Left colon (tissue), 2 donors: ENCODE measurements around the gene SH2D1B. TPM values are rescaled to one million over a fixed set of nuclear protein-coding genes. Genes with fewer than 3 reads are reported as not detected.

Experiments used
- ATAC-seq: fragments of 200-7000 bp; cut with Tn5 transposase; one replicate; pipeline ENCODE4 v1.9.1; 2020; ENCODE audit warnings: mild to moderate bottlenecking, moderate library complexity
- DNase-seq, 2 donors: peaks; one replicate each; pipeline ENCODE4 v3.0.0-alpha.2; 2020
- intact Hi-C, 2 donors: fragments of 100-400 bp; cut with DNase I in 1 of 2; cut with micrococcal nuclease in 1 of 2; formaldehyde crosslinking; loops; one replicate each; pipeline versions ENCODE4 v1.11.2 to v1.14.0; 2022; cut with DNase I, micrococcal nuclease
- total RNA-seq, 2 donors: library from RNA; stranded (reverse); fragmentation: NEBNext Ultra II Directional; extraction: Animal tissue kit (Norgen Biotek cat#: 25700); gene quantifications; one replicate each; pipeline ENCODE4 v1.2.1, GENCODE V29; 2021
- donor health status: DM: no; HTN: no; CAD: no.
- donor health status: DM: yes; HTN: yes; CAD: no.

SH2D1B gene
- total RNA-seq, 2 donors from 2014 or later, result 0.70 to 1.1 TPM

DNA sequence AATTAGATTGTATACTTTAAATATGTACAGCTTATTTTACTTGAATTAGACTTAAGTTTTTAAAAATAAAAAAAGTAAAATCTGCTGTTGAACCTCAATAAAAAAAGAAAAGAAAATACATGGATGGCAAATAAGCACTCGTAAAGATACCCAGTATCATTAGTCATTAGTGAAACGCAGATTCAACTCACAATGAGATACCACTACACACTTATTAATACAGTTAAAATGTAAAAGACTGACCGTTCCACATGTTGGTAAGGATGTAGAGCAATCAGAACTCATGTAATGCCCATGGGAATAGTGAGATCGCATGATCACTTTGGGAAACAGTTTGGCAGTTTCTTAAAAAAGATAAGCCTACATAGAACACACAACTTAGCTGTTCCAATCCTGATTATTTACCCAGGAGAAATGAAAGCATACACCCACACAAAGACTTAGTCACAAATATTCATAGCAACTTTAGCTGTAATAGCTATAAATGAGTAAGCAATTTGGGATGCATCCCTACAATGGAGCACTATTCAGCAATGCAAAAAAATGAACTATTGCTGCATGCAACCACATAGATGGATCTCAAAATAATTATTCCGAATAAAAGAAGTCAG lies 7.3 kb downstream of the SH2D1B start:
- no peak for DNase-seq
- ATAC-seq, result no peak
- intact Hi-C loops, result no loop called here

DNA sequence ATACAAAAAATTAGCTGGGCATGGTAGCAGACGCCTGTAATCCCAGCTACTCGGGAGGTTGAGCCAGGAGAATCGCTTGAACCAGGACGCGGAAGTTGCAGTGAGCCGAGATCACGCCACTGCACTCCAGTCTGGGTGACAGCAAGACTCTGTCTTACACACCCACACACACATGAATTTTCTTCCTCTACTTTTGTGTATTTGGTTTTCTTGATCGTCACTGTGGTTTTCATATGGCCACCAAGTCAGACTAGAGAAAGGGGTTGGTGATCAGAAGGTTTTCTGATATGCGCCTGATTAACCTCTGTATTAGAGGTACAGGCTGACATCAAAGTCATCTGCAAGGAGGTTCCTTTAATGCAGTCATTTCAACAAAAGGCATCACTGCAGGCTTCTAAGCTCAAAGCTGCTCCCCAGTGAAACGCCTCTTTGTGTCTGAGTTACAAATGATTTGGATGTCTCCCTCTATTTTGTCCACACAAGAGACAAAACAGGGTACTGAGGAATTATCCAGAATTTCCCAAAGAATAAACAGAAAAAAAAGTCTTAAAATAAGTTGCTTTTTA lies 11.1 kb downstream of the SH2D1B start:
- no peak for ATAC-seq
- no peak for DNase-seq
- intact Hi-C loops, result no loop called here

DNA sequence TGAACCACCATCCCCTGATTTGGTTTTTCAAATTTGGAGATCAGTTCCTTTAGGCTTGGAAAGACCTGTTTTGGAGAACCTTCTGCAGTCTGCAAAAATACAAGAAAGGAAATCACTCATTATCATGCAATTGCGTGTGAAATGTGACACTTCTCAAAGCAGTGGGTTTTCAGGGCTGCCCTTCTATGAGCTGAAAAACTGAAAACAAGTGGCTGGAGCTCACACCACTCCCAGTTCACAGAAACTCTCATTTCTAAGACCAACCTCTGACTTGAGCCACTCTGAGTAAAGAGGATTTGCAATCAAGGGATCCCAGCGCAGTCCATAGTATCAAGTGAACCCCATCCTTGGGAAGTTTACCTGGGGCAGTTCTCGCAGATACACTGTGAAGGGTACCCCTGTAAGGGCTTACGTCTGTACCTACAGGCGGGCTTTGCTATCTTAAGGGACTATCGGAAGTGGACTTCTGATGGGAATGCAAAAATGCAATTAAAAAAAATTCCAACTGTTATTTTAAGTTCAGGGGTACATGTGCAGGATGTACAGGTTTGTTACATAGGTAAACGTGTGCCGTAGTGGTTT lies 12.8 kb downstream of the SH2D1B start:
- intact Hi-C loops, result loop anchor here in 1 of 2 donors (10.0 kb wide), 1 partner anchor 344 kb away; no protein-coding TSS in a partner anchor
- DNase-seq (no peak), ATAC-seq (no peak)

DNA sequence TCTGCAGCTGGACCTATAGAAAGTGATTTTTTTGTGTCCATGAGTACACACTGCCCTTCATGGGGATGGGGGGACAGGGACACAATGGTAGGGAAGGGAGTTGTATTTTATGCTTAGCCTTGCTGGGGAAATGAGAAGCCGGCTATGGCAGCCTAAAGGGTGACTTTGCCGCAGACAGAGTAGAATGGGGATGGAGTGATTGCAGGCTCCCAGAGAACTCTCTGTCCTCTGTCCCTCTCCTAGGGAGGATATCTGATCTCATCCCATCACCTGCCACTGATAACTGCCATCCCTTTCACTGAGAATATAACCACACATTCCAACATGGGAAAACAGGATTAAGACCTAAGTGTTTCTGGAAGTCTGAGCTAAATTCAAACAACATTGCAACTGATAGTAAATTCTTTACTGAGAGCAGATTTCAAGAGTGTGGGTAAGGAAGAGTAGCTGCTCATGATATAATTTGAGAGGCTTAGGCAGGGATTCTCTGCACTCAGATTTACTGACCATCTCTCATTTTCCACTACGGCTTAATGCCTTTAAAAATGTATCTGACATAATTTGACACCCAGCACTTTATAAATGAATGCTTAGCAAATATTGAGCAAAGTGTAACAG lies 13.9 kb downstream of the SH2D1B start:
- intact Hi-C loops, result loop anchor here in 1 of 2 donors (10.0 kb wide), 1 partner anchor 343 kb away; no protein-coding TSS in a partner anchor
- no peak for ATAC-seq
- no peak for DNase-seq

DNA sequence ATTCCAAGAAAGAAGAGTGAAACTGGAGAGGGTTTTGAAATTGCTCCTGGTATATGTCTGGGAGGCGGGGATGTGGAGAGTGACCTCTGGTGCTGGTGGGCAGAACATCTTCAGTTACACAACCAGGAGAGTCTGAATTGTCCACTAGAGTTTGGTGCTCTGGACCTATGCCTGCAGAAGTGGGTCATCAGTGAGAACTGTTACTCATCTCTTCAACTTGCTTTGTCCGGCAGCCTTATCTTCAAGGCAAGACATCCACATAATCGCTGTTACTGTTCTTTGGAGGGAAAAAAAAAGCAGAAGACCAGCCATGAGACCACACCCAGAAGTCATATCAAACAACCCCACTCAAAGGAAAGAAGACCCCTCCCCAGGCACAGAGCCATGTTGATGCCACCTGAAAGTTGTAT lies 14.9 kb downstream of the SH2D1B start:
- DNase-seq, result no peak
- intact Hi-C loops, result loop anchor here in 1 of 2 donors (10.0 kb wide), 1 partner anchor 342 kb away; no protein-coding TSS in a partner anchor

DNA sequence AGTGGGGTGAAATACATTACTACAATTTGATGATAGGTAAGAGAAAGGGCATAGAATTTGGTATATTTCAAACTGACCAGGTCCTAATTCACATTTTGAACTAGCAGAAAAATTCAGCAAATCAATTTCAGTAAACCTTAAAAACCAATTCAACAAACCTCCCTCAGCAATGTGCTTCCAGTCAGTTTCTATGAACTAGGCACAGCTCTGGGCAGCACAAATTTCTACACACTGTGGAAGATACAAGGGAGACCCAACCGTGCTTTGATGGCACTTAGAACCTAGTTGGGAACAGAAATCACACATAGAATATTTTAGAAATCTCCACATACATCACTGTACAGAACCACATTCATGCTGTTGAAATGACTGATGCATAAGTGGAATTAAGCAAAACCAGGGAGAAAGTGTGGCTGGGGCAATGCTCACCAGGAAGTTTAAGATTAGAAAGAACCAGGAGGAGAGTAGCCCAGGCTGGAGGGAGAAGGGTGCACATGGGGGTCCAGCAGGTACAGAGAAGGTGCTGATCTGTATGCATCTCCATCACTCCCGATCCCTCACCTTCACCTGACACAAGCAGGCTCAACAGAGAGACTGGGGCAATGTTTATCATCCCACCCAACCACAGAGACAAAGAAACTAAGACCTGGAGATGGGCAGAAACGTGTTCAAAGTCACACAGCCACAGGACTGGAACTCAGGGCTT lies 15.6 kb downstream of the SH2D1B start:
- no peak for ATAC-seq
- intact Hi-C loops, result loop anchor here in 1 of 2 donors (10.0 kb wide), 1 partner anchor 342 kb away; no protein-coding TSS in a partner anchor
- no peak for DNase-seq

More for the DNA sequence above, 14.9 kb downstream of the SH2D1B start:
- no peak for ATAC-seq

DNA sequence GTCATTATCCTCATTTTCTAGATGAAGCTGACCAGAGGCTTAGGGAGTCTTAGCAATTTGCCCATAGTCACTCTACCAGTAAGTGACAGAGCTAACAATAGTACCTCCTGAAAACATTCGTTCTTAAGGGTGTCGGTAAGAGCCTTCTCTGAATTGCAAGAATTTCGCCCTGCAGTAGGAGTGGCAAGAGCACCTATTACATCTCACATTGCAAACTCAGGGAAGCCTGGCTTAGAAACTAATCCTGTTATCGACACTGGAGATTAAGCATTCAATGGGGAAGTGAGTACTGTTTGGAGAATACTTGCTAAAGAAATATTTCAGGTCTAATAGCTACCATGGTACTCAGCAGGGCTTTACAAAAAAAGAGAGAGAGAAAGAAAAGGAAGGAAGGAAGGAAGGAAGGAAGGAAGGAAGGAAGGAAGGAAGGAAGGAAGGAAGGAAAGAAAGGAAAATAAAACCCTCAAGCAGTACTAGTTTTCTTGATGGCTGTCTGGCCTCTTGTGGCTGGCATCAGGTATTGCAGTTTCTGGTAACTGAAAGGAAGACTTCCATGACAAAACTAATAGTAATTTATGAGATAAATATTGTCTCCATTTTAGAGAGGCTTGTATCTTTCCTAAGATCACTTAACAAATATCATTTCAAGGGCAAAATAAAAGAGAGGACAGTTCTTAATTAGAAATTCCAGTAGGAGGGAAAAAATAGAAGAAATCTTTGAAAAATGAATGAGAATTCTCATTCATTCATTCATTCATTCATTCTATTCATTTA lies 20.0 kb downstream of the SH2D1B start:
- DNase-seq, result peak in 1 of 2 donors; percentile 34
- intact Hi-C loops, result loop anchor here (5.0 to 10.0 kb wide), 2 partner anchors 335 to 337 kb away; no protein-coding TSS in a partner anchor
- ATAC-seq, result peak; percentile 62

DNA sequence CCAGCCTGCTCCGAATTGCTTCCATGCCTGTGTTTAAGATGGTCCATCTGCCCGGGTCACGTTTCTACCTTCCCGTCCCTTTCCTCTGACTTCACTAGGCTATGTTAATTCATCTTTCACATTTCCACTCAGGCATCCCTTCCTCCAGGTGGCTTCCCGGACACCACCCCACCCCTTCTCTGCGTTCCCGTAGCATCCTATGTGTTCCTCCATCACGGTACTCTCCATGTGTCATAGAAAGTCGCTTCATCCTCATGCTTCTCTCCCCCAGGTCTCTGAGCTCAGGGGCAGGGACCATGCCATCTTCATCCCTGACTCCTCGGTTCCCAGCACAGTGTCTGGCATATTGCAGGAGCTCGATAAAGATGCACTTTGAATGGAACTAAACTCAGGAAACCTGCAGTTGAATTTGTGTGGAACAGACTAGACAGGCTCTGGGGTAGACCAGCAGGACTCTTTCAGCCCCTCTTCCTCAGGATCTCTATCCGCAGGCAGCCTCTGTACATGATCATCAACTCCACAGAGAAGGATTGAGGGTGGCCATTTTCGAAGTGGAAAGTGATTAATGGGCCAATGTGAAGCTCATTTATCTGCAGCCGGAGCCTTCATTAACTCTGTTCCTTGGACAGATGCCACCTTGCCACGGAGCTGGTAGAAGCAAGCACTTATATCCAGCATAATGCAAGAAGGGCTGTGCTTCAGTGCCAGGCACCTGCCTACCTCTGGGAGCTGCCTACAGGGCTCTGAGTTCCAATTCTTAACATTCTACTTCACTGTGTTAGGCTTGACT lies 21.3 kb downstream of the SH2D1B start:
- ATAC-seq, result no peak
- intact Hi-C loops, result loop anchor here (5.0 to 10.0 kb wide), 2 partner anchors 333 to 336 kb away; no protein-coding TSS in a partner anchor
- DNase-seq, result no peak

DNA sequence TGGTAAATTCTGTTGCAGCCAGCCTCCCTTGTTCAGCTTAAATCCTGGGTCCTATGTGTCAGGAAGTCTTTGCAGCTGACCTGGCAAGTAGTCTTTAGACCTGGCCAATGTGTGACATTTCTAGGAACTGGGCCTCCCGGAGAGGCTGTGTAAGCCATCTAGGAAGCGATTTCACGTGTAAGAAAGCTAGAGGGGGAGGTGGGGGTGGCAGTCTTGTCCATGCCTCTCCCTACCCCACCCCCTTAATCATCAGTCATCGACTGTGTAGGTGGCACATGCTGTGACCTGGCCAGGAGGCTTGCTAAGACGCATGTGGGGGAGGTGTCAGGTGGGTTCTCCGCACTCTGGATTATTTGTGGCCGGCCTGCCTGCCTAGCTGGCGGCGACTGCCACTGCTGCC lies 22.0 kb downstream of the SH2D1B start:
- intact Hi-C loops, result loop anchor here (5.0 to 10.0 kb wide), 2 partner anchors 333 to 335 kb away; no protein-coding TSS in a partner anchor
- peak in 1 of 2 donors; percentile 6 for DNase-seq
- ATAC-seq, result no peak

DNA sequence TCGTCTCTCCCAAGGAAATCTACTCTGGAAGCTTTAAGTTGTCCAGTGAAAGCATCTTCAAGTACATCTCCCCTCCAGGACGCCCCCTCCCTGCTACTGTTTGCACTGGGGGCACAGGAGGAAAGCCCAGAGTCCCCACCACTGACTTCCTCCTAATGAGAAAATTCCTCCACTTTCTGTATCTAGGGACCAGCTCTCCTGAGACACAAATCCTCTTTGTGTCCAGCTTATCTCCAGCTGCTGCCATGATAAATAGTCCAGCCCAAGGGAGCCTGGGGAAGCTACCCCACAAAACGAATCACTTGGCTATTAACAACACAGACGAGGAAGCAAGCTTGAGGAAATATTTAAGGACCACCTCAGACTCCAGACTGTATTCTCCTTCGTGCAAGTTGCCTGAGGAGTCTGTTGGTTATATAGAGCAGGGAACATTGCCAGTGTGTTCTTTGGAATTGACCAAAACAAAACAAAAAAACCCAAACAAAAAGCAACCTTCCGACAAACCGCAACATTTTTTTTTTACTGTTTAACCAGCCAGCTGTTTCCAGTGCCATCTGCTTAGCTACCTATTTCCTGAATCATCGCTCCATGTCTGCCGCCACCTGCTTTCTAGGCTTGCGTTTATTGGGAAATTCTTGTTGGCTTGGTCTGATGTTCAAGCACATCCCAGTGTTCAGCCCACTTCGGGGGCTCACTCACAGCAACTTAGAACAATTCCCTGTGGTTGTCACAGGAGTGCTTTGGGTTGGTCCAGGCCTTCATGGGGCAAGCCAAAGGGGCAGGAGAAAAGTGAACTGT lies 22.7 kb downstream of the SH2D1B start:
- peak in 1 of 2 donors; percentile 36 for DNase-seq
- intact Hi-C loops, result no loop called here
- ATAC-seq, result peak; percentile 59

DNA sequence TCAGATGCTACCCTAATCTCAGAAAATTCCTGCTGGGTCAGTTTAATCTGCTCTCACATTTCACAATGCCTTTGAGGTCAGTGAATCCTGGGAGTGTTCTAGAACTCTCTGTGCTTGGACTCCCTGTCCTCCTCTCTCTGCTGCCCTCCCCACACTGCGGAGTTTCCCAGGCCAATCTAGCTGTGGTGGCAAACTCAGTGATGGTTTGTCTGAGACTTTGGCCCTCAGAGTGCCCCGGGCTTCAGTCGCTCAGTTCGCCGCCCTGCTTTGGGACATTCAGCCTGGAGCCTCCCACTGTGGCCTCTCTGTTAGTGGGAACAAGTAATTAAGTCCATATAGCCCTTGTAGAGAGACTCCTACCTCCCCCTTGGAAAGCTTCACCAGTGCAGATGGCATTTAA lies 23.3 kb downstream of the SH2D1B start:
- DNase-seq (no peak), ATAC-seq (peak; percentile 11)
- intact Hi-C loops, result no loop called here

DNA sequence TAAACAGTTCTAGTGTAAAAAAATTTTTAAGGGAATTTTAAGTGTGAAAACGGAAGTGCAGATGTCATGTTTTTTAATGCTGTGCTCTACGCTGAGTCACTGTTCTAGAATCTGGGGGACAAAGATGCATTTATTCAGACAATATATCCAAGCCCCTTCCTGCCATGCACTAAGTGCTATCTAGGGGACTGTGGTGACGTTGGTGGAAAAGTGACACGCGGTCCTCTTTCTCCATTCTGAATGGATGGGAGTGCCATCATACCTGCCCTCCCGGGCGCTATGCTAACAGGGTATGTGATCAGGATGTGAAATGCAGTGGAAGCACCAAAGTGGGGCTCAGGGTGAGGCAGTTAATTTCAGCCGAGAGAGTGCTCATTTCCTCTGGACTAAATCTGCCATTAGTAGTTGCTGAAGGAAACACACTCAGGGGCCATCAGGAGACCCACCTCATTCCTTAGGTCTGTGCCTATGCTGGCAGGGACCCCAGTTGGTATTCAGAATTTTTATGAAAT lies 23.8 kb downstream of the SH2D1B start:
- no peak for DNase-seq
- no peak for ATAC-seq
- intact Hi-C loops, result no loop called here

DNA sequence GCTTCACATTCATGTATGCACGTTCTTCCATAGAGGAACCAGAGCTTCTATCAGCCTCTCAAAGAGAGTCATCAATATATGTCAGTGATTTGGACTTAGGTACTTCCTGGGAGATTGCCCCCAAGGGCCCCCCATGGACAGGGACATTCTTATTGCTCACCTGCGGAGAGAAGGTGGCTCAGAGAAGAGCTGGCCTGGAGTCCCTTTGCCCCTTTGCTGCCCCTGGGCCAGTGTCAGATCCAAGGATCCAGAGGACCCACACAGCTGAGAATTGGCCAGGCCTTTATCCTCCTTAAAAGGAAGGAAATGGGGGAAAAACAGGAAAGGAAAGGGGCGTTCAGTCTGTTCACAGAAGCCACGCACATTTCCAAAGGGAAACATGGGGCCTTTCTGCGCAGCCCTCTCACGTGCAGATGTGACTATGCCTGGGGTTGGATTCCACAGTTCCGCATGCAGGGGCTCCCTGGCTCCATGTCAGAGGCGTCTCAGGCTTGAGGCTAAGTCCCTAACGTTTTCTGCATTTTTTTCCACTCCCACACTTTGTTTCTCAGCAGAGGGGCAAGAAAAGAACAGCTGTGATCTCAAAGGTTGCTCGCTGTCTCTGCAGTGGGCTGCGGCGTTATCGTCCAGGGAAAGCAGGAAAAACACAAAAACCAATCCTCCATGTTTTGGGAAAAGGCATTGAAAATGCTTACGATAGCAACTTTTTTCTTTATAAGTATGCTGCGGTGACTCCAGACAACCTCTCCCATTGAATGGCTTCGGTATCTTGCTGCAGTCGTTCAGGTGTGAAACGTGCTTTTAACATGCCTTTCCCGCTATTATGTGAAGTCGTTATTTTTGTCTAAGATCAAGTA lies 24.5 kb downstream of the SH2D1B start:
- DNase-seq, result no peak
- ATAC-seq, result no peak

DNA sequence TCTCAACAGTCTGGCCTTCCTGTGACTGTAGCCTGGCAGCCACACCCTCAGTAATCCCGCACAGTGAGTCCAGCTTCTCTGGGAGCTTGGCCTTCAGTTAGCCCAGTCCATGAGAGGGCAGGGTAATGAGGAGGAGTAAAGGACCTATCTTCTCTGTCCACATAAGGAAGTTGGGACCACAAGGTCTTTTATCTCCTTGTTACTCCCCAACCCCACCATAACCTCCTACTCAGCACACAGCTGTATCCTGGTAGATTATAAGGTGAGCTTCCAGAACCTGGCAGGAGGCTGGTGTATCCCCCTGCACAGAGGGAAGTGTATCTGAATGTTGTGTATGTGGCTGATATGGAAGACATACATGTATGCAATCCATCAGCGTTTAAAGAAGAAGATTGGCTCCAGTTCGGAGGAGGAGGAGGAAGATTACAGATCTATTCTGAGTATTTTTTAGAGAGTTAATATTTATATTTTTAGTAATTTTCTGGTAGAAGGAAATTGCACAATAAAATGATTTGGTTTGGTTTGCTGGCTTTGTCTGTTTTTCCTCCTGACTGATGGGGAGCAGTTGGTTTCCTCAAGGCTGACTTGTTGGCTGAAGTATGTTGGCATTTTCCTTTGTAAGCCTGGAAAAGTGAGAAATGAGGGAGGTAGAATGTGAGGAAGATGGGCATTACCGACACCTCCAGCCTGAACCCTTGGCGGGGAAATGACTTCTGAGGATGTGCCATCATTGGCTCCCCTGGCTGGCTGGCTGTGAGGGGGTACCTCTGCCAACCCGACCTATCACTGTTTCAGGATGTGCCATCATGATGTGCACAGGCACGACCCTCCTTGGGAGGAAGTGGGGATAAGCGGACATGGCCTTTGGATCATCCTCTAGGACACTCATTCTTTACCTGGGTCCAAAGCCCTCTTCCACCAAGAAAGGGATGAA lies 25.4 kb downstream of the SH2D1B start:
- peak; percentile 9 for ATAC-seq
- no peak for DNase-seq
- intact Hi-C loops, result no loop called here

More for the DNA sequence above, 24.5 kb downstream of the SH2D1B start:
- intact Hi-C loops, result no loop called here

DNA sequence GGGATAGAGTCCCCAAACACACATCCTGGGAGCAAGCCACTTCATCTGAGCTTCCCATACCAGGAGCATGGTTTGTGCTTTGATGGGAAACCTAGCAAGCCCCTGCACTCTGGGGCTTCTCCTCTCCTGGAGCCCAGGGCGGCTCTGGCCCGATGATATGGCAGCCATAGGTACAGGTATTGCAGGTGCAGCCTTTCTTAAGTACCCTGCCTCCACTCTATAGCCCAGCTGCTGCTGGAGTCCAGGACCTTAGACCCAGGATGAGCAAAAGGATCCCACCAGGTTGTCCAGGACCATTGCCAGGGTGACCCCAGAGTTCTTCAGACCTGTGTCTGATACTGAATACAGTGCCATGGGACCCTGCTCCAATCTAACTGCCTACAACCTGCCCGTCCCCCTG lies 26.2 kb downstream of the SH2D1B start:
- ATAC-seq, result no peak
- intact Hi-C loops, result no loop called here
- DNase-seq, result no peak
